NCI-H524 treated with DMSO at 0.1 percent for 48 hours (cell line): ENCODE results near the gene TAF15.
A peak's percentile ranks its signal among the peaks of the same experiment; 100 is the strongest.

ENCODE experiments used
- DNase-seq: peaks from one replicate; lab custom pipeline; 2025; lab: John Stamatoyannopoulos, UW

TAF15 gene

DNA sequence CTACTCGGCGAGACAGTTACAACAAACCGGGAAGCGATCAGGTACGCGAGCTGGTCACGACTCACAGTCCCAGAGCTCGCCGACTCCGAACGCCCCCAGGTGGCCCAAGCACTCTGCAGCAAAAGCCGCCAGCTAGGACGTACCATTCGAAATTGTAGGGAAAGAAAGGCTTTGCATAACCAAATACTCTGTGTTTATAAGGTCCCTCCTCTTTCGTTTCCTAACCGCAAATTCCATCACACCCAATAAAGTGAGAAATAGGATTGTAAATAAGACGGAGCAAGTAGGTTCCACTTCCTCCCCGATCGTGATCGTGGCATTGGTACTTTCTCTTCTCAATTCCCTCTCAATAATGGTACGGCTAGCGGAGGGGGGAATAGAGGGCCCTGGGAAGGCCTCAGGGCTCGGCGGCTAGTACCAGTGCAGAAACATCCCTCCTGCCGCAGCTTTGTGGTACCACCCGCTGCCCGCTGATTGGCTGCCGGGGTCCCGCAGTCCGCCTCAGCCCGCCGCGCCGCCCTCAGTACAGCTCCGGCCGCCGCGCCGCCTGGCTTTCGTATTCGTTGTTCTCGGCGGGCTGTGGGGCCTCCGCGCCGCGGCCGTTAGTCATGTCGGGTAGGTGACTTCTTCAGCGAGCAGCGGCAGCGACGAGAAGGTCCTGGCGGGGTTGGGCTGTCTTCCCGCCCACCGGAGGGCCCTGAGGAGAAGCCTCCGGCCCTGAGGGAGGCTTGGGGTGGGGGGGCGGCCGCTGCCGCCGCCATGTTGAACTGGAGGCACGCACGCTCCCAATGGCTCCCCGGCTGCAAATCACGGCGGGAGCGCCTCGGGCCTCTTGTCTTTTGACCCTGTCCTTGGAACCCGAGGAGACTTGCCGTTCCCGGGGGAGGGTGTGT, at the start of gene TAF15:
Gene TAF15 (plus strand): TSS at position 523 of the 893 bp plus-strand sequence. CDS start 86 bp downstream, at position 609.
- peak; percentile 80 for DNase-seq

- no peak for DNase-seq
Measured at GRCh38 chr17:35760587-35760986, 48.7 kb upstream of the TAF15 start, which contains the start of gene C17orf50. TSS of gene C17orf50 (plus strand) at chr17:35760887. CDS start at chr17:35760942, 55 bp downstream.

DNA sequence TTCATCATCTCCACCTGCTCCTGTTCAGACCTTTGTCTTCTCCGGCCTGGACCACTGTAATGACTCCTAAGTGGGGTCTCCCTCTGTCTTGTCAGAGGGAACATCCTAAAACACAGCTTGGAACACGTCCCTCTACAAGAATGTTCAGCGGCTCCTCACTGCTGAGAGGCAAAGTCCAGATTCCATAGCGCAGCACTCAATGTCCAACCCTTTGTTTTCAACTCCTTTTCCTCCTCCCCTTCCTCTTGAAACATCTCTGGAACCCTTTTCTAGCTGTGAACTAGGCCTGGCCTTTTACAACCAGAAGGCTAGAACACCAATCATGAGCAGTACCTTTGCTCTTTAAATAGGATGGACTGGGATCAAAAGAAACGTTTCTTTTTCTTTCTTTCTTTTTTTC, 47.7 kb upstream of the TAF15 start:
- DNase-seq: no peak

GRCh38 chr17:35763767-35764122, 45.5 kb upstream of the TAF15 start:
- DNase-seq: no peak

DNA sequence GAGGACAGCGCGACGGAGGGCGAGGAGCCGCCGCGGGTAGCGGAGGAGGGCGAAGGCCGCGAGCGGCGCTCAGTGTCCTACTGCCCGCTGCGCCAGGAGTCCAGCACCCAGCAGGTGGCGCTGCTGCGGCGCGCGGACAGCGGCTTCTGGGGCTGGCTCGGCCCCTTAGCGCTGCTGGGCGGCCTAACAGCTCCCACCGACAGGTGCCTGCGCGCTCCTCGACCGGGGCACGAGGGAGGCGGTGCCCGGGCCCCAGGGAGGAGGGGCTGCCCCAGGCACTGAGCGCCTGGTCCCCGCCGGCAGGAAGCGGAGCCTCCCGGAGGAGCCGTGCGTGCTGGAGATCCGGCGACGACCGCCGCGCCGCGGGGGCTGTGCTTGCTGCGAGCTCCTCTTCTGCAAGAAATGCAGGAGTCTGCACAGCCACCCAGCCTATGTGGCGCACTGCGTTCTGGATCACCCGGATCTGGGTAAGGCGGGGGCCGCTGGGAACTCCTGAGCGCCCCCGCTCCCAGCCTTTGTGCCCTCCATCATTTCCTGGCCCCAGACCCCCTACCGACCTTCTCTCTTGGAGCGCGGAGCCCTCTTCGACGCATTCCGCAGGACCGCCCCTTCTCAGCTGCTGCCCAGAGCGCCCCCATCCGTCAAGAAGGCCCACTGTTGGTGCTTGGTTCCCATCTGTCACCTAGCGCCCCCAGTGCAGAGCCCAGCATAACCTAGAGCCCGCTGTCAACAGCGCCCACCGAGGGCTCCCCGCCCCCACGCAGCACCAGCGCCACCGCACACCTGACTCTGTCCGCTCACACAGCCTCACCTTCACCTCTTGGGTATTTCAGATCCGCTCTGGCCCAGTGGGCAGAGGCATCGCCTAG, 44.9 kb upstream of the TAF15 start:
- peak; percentile 33 for DNase-seq

GRCh38 chr17:35765086-35765710, 44.1 kb upstream of the TAF15 start:
- no peak for DNase-seq

DNA sequence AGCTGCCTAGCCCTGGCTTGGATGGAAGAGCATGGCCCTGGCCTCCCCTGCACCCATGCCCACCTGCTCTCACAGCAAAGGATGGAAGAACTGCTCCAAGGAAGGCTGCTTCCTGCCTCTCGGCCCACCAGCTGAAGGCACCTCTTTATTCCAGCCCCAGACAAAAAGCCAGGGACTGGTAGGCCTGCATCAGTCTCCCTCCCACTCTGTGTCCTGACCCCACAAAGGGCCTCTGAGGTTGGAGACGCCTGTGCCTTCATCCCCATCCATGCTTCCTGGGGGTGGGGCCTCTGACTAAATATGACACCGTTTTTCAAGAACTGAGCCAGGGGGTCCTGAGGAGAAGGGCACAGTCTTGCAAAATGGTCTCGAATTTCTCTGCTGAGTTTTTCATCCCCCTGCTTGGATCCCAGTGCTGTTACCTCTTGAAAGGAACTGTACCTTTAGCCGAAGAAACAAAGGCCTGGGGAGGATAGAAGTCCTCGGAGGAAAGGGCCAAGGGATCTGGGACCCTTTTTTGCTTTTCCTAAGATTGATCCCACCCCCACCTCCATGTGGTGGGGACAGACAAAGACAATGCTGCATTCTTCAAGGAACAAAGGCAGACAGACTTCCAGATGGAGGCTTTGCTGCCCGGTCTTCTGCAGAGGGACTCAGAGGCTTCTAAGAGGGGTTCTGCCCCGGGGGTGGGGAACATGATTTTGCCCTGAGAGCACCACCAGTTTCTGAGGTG, 43.4 kb upstream of the TAF15 start:
- DNase-seq: no peak

DNA sequence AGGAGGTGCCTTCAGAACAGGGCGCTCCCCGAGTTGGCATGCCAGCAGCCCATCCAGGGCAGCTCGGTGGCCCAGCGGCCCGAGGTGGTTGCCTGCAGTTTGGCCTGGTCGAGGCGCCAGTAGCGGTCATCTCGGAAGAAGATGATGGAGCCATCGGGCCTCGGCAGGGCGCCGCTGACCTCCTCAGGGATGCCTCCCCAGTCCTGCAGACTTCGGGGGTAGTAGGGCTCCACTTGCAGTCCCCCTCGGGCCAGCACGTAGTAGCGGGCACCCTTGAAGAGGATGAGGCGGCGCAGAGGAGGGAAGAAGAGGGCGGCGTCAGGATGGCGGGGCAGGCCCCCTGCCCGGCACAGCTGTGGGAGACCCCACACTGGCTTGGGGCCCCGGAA, 42.8 kb upstream of the TAF15 start:
- no peak for DNase-seq

DNA sequence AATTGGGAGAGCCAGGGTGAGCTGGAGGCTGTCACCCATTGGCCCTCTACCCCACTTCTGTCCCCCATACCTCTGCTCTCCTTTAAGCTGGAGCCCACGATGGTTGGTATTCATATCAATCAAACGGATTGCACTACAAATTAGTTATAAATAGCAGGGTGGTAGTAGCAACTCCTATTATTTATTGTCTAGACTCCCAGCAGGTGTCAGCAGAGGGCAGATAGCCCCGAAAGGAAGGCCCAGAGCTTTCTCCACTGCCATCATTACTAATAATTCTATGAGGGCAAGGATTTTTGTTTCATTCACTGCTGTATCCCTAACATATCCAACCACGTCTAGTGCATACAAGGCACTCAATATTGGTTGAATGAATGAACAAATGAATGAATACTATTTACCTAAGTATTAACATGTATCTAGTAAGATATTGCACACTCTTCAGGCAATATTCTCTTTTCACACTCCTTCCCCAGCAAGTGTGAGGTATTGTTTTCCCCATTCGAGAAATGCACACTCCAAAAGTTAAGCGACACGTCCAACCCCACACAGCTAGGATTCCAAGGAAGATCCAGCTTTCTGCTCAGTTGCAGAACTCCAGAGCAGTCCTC, 42.3 kb upstream of the TAF15 start:
- DNase-seq: no peak

GRCh38 chr17:35768797-35769196, 40.5 kb upstream of the TAF15 start:
- DNase-seq: no peak

GRCh38 chr17:35769895-35770486, 39.3 kb upstream of the TAF15 start:
- no peak for DNase-seq

GRCh38 chr17:35773129-35773528, 36.2 kb upstream of the TAF15 start:
- DNase-seq: no peak

GRCh38 chr17:35773679-35774425, 35.4 kb upstream of the TAF15 start:
- no peak for DNase-seq

DNA sequence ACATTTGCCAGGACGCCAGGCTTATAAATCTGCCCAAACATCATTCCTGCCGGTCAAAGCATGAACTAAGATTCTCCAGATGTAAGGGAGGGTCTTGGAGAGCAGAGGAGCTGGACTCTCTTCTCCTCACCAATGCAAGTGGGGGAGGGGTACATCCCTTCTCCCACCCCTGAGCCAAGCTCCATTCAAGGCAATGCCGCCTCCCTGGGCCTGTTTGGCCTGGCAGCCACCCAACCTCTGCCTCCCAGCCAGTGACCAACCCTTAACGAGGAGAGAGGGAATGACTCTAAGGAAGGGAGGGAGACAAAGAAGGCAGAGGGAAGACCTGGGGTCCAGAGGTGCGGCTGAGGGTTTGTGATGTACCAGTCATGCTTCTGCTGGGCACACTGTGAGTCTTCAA, 34.8 kb upstream of the TAF15 start:
- DNase-seq: no peak

- DNase-seq: no peak
Measured at GRCh38 chr17:35775039-35775438, 34.2 kb upstream of the TAF15 start.

- DNase-seq: no peak
Measured at GRCh38 chr17:35775583-35775982, 33.7 kb upstream of the TAF15 start.

GRCh38 chr17:35778641-35779196, 30.6 kb upstream of the TAF15 start:
- DNase-seq: no peak

DNA sequence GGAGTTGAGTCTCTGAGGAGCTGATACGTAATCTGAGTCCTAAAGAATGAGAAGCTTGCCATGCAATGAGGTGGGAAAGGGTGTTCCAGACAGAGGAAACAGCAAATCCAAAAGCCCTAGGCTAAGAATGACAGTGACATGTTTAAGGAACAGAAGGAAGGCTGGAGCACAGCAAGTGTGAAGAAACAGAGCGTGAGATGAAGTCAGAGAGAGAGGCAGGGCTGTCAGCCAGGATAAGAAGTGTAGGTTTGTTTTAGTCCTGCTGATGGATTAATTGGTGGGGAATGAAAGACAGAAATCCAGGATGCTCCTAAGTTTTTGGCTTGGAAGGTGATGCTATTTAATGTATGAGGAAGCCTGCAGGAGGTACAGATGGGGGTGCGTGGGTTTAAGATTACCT, 28.3 kb upstream of the TAF15 start:
- DNase-seq: no peak

DNA sequence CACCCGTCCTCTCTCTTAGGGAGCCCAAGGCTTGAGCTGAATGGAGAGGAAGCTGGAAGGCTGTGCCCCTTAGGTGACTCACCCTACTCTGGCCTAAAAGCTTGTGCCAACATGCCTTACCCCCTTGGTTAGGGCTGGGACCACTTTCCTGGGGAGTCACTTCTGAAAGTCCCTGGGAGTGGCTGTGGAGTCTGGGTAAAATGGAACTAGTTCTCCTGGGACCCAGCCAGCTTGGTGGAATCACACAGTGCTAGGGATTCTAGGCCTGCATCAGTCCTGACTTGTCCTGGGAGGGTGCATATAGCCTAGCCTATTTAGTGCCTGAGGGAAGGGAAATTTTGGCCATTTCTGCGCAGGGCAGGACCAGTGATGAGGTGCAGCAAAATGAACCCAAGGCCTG, 24.4 kb upstream of the TAF15 start:
- DNase-seq: no peak

GRCh38 chr17:35786941-35787432, 22.3 kb upstream of the TAF15 start:
- DNase-seq: no peak
